ENCODE results near the gene THOC2. TPM values are rescaled to one million over a fixed set of nuclear protein-coding genes. Genes with fewer than 3 reads are reported as not detected.
"Not testable (repeated sequence)": the region's sequence is repeated elsewhere in the genome, so short reads cannot be mapped to it uniquely, and the experiment has no call there.

Gene THOC2
- total and polyA plus RNA-seq, 2 donors (not counting 1 experiment from before 2014, with no cell fraction given) = 34.7 to 113 TPM

DNA sequence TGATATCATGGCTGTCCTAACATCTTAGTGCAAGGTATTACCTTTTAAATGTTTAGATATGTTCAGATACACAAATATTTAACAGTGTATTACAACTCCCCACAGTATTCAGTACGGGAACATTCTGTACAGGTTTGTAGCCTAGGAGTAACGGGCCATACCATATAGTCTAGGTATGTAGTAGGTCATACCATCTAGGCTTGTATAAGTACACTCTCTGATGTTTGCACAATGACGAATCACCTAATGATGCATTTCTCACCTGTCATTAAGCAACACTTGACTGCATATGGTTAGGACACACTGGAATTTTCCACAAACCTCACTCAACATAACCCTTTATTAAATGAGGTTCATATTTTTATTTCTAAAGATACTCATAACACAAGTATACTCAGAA lies 67.7 kb downstream of the THOC2 start:
- no CpG with 5 or more reads among the region's 3 CpGs for WGBS (ENCODE audit: insufficient coverage)
- ATAC-seq (ENCODE audit: low read depth) (no peak), DNase-seq (no peak)
- ChIA-PET POLR2A (no interaction called here), CTCF (no interaction called here)
- Mint-ChIP-seq H3K9me3 (ENCODE audit: insufficient read depth) (no peaks in the 10 kb centered on the region), H3K4me3 (no peak overlapping the region), H3K4me1 (no peaks in the 10 kb centered on the region), H3K27me3 (no peaks in the 10 kb centered on the region), H3K27ac (no peak overlapping the region)
- TF ChIP-seq, protein P1, sequence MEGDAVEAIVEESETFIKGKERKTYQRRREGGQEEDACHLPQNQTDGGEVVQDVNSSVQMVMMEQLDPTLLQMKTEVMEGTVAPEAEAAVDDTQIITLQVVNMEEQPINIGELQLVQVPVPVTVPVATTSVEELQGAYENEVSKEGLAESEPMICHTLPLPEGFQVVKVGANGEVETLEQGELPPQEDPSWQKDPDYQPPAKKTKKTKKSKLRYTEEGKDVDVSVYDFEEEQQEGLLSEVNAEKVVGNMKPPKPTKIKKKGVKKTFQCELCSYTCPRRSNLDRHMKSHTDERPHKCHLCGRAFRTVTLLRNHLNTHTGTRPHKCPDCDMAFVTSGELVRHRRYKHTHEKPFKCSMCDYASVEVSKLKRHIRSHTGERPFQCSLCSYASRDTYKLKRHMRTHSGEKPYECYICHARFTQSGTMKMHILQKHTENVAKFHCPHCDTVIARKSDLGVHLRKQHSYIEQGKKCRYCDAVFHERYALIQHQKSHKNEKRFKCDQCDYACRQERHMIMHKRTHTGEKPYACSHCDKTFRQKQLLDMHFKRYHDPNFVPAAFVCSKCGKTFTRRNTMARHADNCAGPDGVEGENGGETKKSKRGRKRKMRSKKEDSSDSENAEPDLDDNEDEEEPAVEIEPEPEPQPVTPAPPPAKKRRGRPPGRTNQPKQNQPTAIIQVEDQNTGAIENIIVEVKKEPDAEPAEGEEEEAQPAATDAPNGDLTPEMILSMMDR (IDR thresholded peaks at IDR 0.05) = no peak
- TF ChIP-seq EZH2 (IDR thresholded peaks at IDR 0.05; ENCODE audit: borderline replicate concordance, insufficient read depth, low read depth, low read length, poor library complexity, severe bottlenecking) = no peak
- Histone ChIP-seq H3K36me3 (replicated peaks in 1 of 2; ENCODE audit: control extremely low read depth in 1 of 2, control insufficient read depth in 1 of 2, extremely low read depth in 1 of 2, insufficient read depth in 2 of 2, low read length in 1 of 2) (peaks cover 0 to 22% of the 10 kb centered on the region in 2 experiments), H3K4me3 (ENCODE audit: control extremely low read depth in 1 of 5, extremely low read depth in 1 of 5, insufficient read depth in 1 of 5, low read depth in 2 of 5, low read length in 4 of 5) (no peak overlapping the region), H3K9me3 (ENCODE audit: control extremely low read depth in 1 of 3, control insufficient read depth in 2 of 3, insufficient read depth in 1 of 3, low read length in 2 of 3) (peaks cover 0 to 3% (median 0%) of the 10 kb centered on the region in 3 donors), H3K27ac (ENCODE audit: low read length in 2 of 2) (no peak overlapping the region), H2AFZ (ENCODE audit: insufficient read depth, low read depth, low read length, poor library complexity, severe bottlenecking) (no peak overlapping the region), H3K4me2 (replicated peaks; ENCODE audit: low read depth, low read length, poor library complexity, severe bottlenecking) (no peak overlapping the region), H3K27me3 (replicated peaks in 1 of 4; ENCODE audit: control extremely low read depth in 1 of 4, control insufficient read depth in 3 of 4, insufficient read depth in 4 of 4, low read length in 3 of 4) (no peaks in the 10 kb centered on the region), H4K20me1 (ENCODE audit: control insufficient read depth, insufficient read depth, low read length, poor library complexity, severe bottlenecking) (no peaks in the 10 kb centered on the region), H3K4me1 (ENCODE audit: control insufficient read depth in 2 of 2, insufficient read depth in 2 of 2, low read length in 2 of 2) (no peaks in the 10 kb centered on the region), H3K9ac (ENCODE audit: low read length) (no peak overlapping the region), H3K79me2 (ENCODE audit: control insufficient read depth, insufficient read depth, low read length) (no peaks in the 10 kb centered on the region)
- intact Hi-C loops (cut with micrococcal nuclease) = no loop called here

- H3K9ac ChIP-seq (ENCODE audit: low read length); POLR2A ChIA-PET; H3K9me3 ChIP-seq (ENCODE audit: control extremely low read depth in 1 of 3, control insufficient read depth in 2 of 3, insufficient read depth in 1 of 3, low read length in 2 of 3); H3K4me3 Mint-ChIP-seq; H3K27ac Mint-ChIP-seq; H3K4me1 Mint-ChIP-seq; ATAC-seq (ENCODE audit: low read depth); CTCF ChIA-PET; H3K27ac ChIP-seq (ENCODE audit: low read length in 2 of 2); H3K9me3 Mint-ChIP-seq (ENCODE audit: insufficient read depth); H3K79me2 ChIP-seq (ENCODE audit: control insufficient read depth, insufficient read depth, low read length); H2AFZ ChIP-seq (ENCODE audit: insufficient read depth, low read depth, low read length, poor library complexity, severe bottlenecking); DNase-seq; H3K27me3 ChIP-seq (replicated peaks in 1 of 4; ENCODE audit: control extremely low read depth in 1 of 4, control insufficient read depth in 3 of 4, insufficient read depth in 4 of 4, low read length in 3 of 4); H3K4me3 ChIP-seq (ENCODE audit: control extremely low read depth in 1 of 5, extremely low read depth in 1 of 5, insufficient read depth in 1 of 5, low read depth in 2 of 5, low read length in 4 of 5); H4K20me1 ChIP-seq (ENCODE audit: control insufficient read depth, insufficient read depth, low read length, poor library complexity, severe bottlenecking); H3K4me2 ChIP-seq (replicated peaks; ENCODE audit: low read depth, low read length, poor library complexity, severe bottlenecking); H3K4me1 ChIP-seq (ENCODE audit: control insufficient read depth in 2 of 2, insufficient read depth in 2 of 2, low read length in 2 of 2); H3K27me3 Mint-ChIP-seq; intact Hi-C loops (cut with micrococcal nuclease): not testable (repeated sequence)
- WGBS (ENCODE audit: insufficient coverage) = no CpG with 5 or more reads among the region's 6 CpGs
- peaks cover 0 to 25% of the 10 kb centered on the region in 2 experiments for H3K36me3 ChIP-seq (replicated peaks in 1 of 2; ENCODE audit: control extremely low read depth in 1 of 2, control insufficient read depth in 1 of 2, extremely low read depth in 1 of 2, insufficient read depth in 2 of 2, low read length in 1 of 2)
Measured at GRCh38 chrX:123664467-123665167, 68.2 kb downstream of the THOC2 start.

- ATAC-seq (ENCODE audit: low read depth); CTCF ChIA-PET; H3K4me1 ChIP-seq (ENCODE audit: control insufficient read depth in 2 of 2, insufficient read depth in 2 of 2, low read length in 2 of 2): not testable (repeated sequence)
Measured at GRCh38 chrX:123663720-123664119, 69.1 kb downstream of the THOC2 start.

More at GRCh38 chrX:123663720-123664119, 69.1 kb downstream of the THOC2 start:
- H3K4me3 ChIP-seq (ENCODE audit: control extremely low read depth in 1 of 5, extremely low read depth in 1 of 5, insufficient read depth in 1 of 5, low read depth in 2 of 5, low read length in 4 of 5); DNase-seq; H3K9me3 Mint-ChIP-seq (ENCODE audit: insufficient read depth); intact Hi-C loops (cut with micrococcal nuclease); H3K4me3 Mint-ChIP-seq; H3K79me2 ChIP-seq (ENCODE audit: control insufficient read depth, insufficient read depth, low read length); POLR2A ChIA-PET; H3K27me3 Mint-ChIP-seq; H3K4me1 Mint-ChIP-seq; H3K27ac Mint-ChIP-seq; H4K20me1 ChIP-seq (ENCODE audit: control insufficient read depth, insufficient read depth, low read length, poor library complexity, severe bottlenecking); H3K27ac ChIP-seq (ENCODE audit: low read length in 2 of 2); H3K27me3 ChIP-seq (replicated peaks in 1 of 4; ENCODE audit: control extremely low read depth in 1 of 4, control insufficient read depth in 3 of 4, insufficient read depth in 4 of 4, low read length in 3 of 4); H2AFZ ChIP-seq (ENCODE audit: insufficient read depth, low read depth, low read length, poor library complexity, severe bottlenecking); H3K9ac ChIP-seq (ENCODE audit: low read length); H3K9me3 ChIP-seq (ENCODE audit: control extremely low read depth in 1 of 3, control insufficient read depth in 2 of 3, insufficient read depth in 1 of 3, low read length in 2 of 3); H3K4me2 ChIP-seq (replicated peaks; ENCODE audit: low read depth, low read length, poor library complexity, severe bottlenecking): not testable (repeated sequence)
- no CpG with 5 or more reads among the region's 3 CpGs for WGBS (ENCODE audit: insufficient coverage)
- peaks cover 0 to 24% of the 10 kb centered on the region in 2 experiments for H3K36me3 ChIP-seq (replicated peaks in 1 of 2; ENCODE audit: control extremely low read depth in 1 of 2, control insufficient read depth in 1 of 2, extremely low read depth in 1 of 2, insufficient read depth in 2 of 2, low read length in 1 of 2)

Measured in B cell (primary cell).